Measurements from ENCODE around the gene TCEAL3.
"Not testable (repeated sequence)": the region's sequence is repeated elsewhere in the genome, so short reads cannot be mapped to it uniquely, and the experiment has no call there.

Gene TCEAL3

GRCh38 chrX:103640401-103641155 is 32.8 kb downstream of the TCEAL3 start:
- DNase-seq, result no peak
- H3K27me3 Mint-ChIP-seq (ENCODE audit: low read depth, poor library complexity), result peaks cover 13% of the 10 kb centered on the region
- H3K4me3 Mint-ChIP-seq, result no peak overlapping the region
- H3K9me3 Mint-ChIP-seq, result peaks cover 3% of the 10 kb centered on the region
- no peak for TF ChIP-seq CTCF (IDR thresholded peaks at IDR 0.05)
- peaks cover 4% of the 10 kb centered on the region for H3K4me1 Mint-ChIP-seq
- no peak overlapping the region for H3K27ac Mint-ChIP-seq
- H3K36me3 Mint-ChIP-seq (ENCODE audit: low read depth), result no peaks in the 10 kb centered on the region

DNA sequence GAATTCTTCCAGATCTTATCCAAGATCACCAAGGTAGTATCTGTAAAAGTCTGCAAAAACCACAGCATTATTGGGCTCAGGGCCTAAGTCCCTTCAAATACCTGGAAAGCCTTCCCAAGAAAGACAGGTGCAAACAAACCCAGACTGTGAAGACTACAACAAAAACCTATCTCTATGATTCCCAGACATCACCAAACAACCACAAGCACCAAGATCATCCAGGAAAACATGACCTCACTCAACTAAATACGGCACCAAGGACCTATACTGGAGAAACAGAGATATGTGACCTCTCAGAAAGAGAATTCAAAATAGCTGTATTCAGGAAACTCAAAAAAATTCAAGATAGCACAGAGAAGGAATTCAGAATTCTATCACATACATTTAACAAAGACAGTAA is 36.4 kb downstream of the TCEAL3 start:
- no peaks in the 10 kb centered on the region for H3K4me1 Mint-ChIP-seq
- H3K9me3 Mint-ChIP-seq, result peaks cover 30% of the 10 kb centered on the region
- H3K27me3 Mint-ChIP-seq (ENCODE audit: low read depth, poor library complexity), result peaks cover 14% of the 10 kb centered on the region
- no peak for DNase-seq
- no peak overlapping the region for H3K27ac Mint-ChIP-seq
- no peaks in the 10 kb centered on the region for H3K36me3 Mint-ChIP-seq (ENCODE audit: low read depth)
- TF ChIP-seq CTCF (IDR thresholded peaks at IDR 0.05), result no peak
- H3K4me3 Mint-ChIP-seq, result no peak overlapping the region

DNA sequence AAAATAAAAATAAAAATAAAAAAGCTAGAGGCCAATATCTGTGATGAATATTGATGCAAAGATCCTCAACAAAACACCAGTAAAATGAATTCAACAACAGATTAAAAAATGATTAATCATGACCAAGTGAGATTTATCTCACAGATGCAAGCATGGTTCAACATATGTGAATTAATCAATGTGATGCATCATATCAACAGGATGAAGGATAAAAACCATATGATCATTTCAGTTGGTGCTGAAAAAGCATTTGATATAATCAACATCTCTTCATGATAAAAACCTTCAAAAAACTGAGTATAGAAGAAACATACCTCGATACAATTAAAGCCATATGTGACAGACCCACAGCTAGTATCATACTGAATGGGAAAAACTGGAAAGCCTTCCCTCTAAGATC is 39.9 kb downstream of the TCEAL3 start:
- TF ChIP-seq CTCF (IDR thresholded peaks at IDR 0.05), result no peak
- DNase-seq, result no peak
- Mint-ChIP-seq H3K27me3 (ENCODE audit: low read depth, poor library complexity) (peaks cover 19% of the 10 kb centered on the region), H3K4me1 (no peaks in the 10 kb centered on the region), H3K9me3 (peaks cover 36% of the 10 kb centered on the region), H3K27ac (no peak overlapping the region), H3K36me3 (ENCODE audit: low read depth) (no peaks in the 10 kb centered on the region), H3K4me3 (no peak overlapping the region)

DNA sequence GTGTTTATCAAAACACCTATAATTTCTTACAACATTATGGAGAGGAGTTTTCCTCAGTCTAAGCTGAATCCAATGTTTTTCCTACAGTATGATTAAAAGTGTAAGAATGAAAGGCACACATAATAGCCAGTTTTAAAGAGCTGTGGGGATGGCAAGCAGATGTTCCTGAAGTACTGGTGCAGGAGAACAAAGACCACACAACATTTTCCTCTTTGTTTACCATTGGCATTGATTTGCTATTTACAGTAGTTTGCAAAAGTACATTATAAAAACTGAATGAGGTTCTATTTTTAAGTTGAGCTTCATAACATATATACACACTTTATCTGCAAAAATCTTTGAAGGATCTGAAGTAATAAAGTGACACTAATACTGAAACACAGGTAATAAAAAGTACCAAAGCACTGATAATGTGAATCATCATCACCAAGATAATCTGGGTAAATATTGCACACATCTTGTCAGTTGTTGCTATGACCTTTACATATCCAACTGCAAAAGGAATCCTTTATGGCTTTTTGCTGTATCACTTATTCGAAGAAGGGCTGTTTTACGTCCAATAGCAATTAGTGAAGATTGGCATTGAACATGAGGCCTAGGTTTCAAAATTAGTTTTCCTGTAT is 43.5 kb downstream of the TCEAL3 start:
- DNase-seq, result no peak
- no peak for TF ChIP-seq CTCF (IDR thresholded peaks at IDR 0.05)
- H3K4me3 Mint-ChIP-seq, result no peak overlapping the region
- no peaks in the 10 kb centered on the region for H3K36me3 Mint-ChIP-seq (ENCODE audit: low read depth)
- H3K27ac Mint-ChIP-seq, result no peak overlapping the region
- peaks cover 11% of the 10 kb centered on the region for H3K27me3 Mint-ChIP-seq (ENCODE audit: low read depth, poor library complexity)
- peaks cover 41% of the 10 kb centered on the region for H3K9me3 Mint-ChIP-seq
- H3K4me1 Mint-ChIP-seq, result peaks cover 3% of the 10 kb centered on the region

- Mint-ChIP-seq H3K9me3 (peaks cover 29% of the 10 kb centered on the region), H3K4me1 (peaks cover 18% of the 10 kb centered on the region)
- H3K27ac Mint-ChIP-seq; H3K4me3 Mint-ChIP-seq; DNase-seq; H3K27me3 Mint-ChIP-seq (ENCODE audit: low read depth, poor library complexity); H3K36me3 Mint-ChIP-seq (ENCODE audit: low read depth): not testable (repeated sequence)
Measured at GRCh38 chrX:103655230-103656000, 47.7 kb downstream of the TCEAL3 start.

- Mint-ChIP-seq H3K4me3 (no peak overlapping the region), H3K27me3 (ENCODE audit: low read depth, poor library complexity) (peaks cover 6% of the 10 kb centered on the region), H3K4me1 (peaks cover 18% of the 10 kb centered on the region), H3K27ac (no peak overlapping the region), H3K36me3 (ENCODE audit: low read depth) (no peaks in the 10 kb centered on the region), H3K9me3 (peaks cover 29% of the 10 kb centered on the region)
- TF ChIP-seq CTCF (IDR thresholded peaks at IDR 0.05), result no peak
- DNase-seq, result no peak
Measured at GRCh38 chrX:103656617-103657016, 48.9 kb downstream of the TCEAL3 start.

DNA sequence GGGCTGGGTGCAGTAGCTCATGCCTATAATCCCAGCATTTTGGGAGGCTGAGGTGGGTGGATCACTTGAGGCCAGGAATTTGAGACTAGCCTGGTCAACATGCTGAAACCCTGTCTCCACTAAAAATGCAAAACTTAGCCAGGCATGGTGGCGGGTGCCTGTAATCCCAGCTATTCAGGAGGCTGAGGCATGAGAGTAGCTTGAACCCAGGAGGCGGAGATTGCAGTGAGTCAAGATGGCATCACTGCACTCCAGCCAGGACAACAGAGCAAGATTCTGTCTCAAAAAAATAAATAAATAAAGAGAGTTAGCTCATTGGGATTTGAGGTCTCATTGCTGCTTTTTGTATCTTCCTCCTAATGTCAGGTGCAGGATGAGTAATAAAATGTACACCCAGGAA is 49.3 kb downstream of the TCEAL3 start:
- peaks cover 18% of the 10 kb centered on the region for H3K4me1 Mint-ChIP-seq
- not testable (repeated sequence) for H3K36me3 Mint-ChIP-seq (ENCODE audit: low read depth)

More for the DNA sequence above, 49.3 kb downstream of the TCEAL3 start:
- H3K9me3 Mint-ChIP-seq, result peaks cover 29% of the 10 kb centered on the region
- not testable (repeated sequence) for DNase-seq; H3K27ac Mint-ChIP-seq; H3K4me3 Mint-ChIP-seq; H3K27me3 Mint-ChIP-seq (ENCODE audit: low read depth, poor library complexity)

Data from nephron progenitor cell (in vitro differentiated cells).